ENCODE measurements around the gene DLG2. TPM values are rescaled to one million over a fixed set of nuclear protein-coding genes. Genes with fewer than 3 reads are reported as not detected.

The DLG2 gene
- total and polyA plus RNA-seq, 2 of the 8 experiments (the other 6 are each of a cell fraction or from before 2014, with no cell fraction given), result 1.7 to 14.3 TPM

- CTCF ChIA-PET (ENCODE audit: partially characterized antibody), result interaction anchor here (0.6 to 1.1 kb wide), 2 partner anchors 36 to 51 kb away, joined by 3 to 6 read pairs; no protein-coding TSS in a partner anchor
- TF ChIP-seq NANOG (IDR thresholded peaks at IDR 0.05; ENCODE audit: insufficient read depth, low read depth, low read length, poor library complexity, severe bottlenecking), result no peak
- no peak for TF ChIP-seq JUN (IDR thresholded peaks at IDR 0.05; ENCODE audit: low read depth, low read length)
- TF ChIP-seq EZH2 (IDR thresholded peaks at IDR 0.05; ENCODE audit: low read depth, low read length, severe bottlenecking), result no peak
- TF ChIP-seq JUND (IDR thresholded peaks at IDR 0.05; ENCODE audit: low read length), result no peak
- TF ChIP-seq POLR2AphosphoS5 (IDR thresholded peaks at IDR 0.05; ENCODE audit: low read depth, low read length), result no peak
- TF ChIP-seq, protein P1, sequence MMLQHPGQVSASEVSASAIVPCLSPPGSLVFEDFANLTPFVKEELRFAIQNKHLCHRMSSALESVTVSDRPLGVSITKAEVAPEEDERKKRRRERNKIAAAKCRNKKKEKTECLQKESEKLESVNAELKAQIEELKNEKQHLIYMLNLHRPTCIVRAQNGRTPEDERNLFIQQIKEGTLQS (IDR thresholded peaks at IDR 0.05; ENCODE audit: insufficient read depth, low read depth, low read length), result no peak
- no peak for TF ChIP-seq EP300 (IDR thresholded peaks at IDR 0.05; ENCODE audit: borderline replicate concordance in 1 of 2, low read depth in 2 of 2, low read length in 2 of 2)
- no peak for TF ChIP-seq CEBPB (IDR thresholded peaks at IDR 0.05; ENCODE audit: low read depth, low read length)
- TF ChIP-seq RFX5 (IDR thresholded peaks at IDR 0.05; ENCODE audit: borderline replicate concordance, low read depth, low read length), result no peak
- no peak for TF ChIP-seq SP4 (IDR thresholded peaks at IDR 0.05; ENCODE audit: low read length)
- TF ChIP-seq SUZ12 (IDR thresholded peaks at IDR 0.05; ENCODE audit: low read length), result no peak
- TF ChIP-seq BCL11A (IDR thresholded peaks at IDR 0.05; ENCODE audit: low read depth in 2 of 2, low read length in 2 of 2), result no peak
- TF ChIP-seq RAD21 (IDR thresholded peaks at IDR 0.05 in 1 of 2, conservative IDR thresholded peaks at IDR 0.05 in 1 of 2; ENCODE audit: low read depth in 2 of 2, low read length in 2 of 2), result no peak
Observed at GRCh38 chr11:84833488-84834088, 793.6 kb downstream of the DLG2 start.

More at GRCh38 chr11:84833488-84834088, 793.6 kb downstream of the DLG2 start:
- H3K27ac ChIP-seq (ENCODE audit: low read depth, low read length), result no peak overlapping the region
- no peak overlapping the region for H3K56ac ChIP-seq (replicated peaks; ENCODE audit: insufficient read length, low read depth, low read length)
- no peak overlapping the region for H2BK5ac ChIP-seq (ENCODE audit: low read depth, low read length)
- no peaks in the 10 kb centered on the region for H3K4me1 ChIP-seq (replicated peaks in 1 of 4; ENCODE audit: control insufficient read depth in 3 of 4, insufficient read depth in 4 of 4, low read length in 3 of 4)
- no peak overlapping the region for H2BK120ac ChIP-seq (replicated peaks; ENCODE audit: low read depth, low read length)
- H3K18ac ChIP-seq (ENCODE audit: extremely low read depth, low read length), result no peak overlapping the region
- H3K23me2 ChIP-seq (ENCODE audit: low read depth, low read length), result no peaks in the 10 kb centered on the region
- H3K4ac ChIP-seq (replicated peaks; ENCODE audit: insufficient read length, low read depth, low read length), result no peak overlapping the region
- POLR2A ChIA-PET (ENCODE audit: partially characterized antibody), result no interaction called here
- no peaks in the 10 kb centered on the region for H3K79me1 ChIP-seq (ENCODE audit: low read depth, low read length)
- H2BK20ac ChIP-seq (ENCODE audit: low read length), result no peak overlapping the region
- H3K9ac ChIP-seq (replicated peaks in 1 of 4; ENCODE audit: extremely low read depth in 1 of 4, low read depth in 3 of 4, low read length in 3 of 4), result no peak overlapping the region
- no peak overlapping the region for H3K14ac ChIP-seq (ENCODE audit: insufficient read length)
- H2AFZ ChIP-seq (ENCODE audit: low read length), result no peak overlapping the region
- no peak overlapping the region for H2BK12ac ChIP-seq (ENCODE audit: low read depth, low read length)
- H4K20me1 ChIP-seq (replicated peaks in 1 of 2; ENCODE audit: control insufficient read depth in 1 of 2, insufficient read depth in 2 of 2, low read length in 2 of 2), result no peaks in the 10 kb centered on the region
- no peaks in the 10 kb centered on the region for H3K27me3 ChIP-seq (replicated peaks in 1 of 4; ENCODE audit: control insufficient read depth in 3 of 4, extremely low read depth in 1 of 4, insufficient read depth in 3 of 4, low read length in 3 of 4)
- H2AK5ac ChIP-seq (ENCODE audit: low read depth, low read length), result no peak overlapping the region
- H3K36me3 ChIP-seq (ENCODE audit: control insufficient read depth in 2 of 4, insufficient read depth in 4 of 4, low read length in 3 of 4), result no peaks in the 10 kb centered on the region
- H4K8ac ChIP-seq (ENCODE audit: extremely low read depth, insufficient read depth, low read length), result no peak overlapping the region
- H4K5ac ChIP-seq (ENCODE audit: insufficient read length, low read depth, low read length), result no peak overlapping the region
- H3K4me2 ChIP-seq (ENCODE audit: insufficient read depth in 1 of 2, low read depth in 2 of 2, low read length in 2 of 2), result no peak overlapping the region
- no peak overlapping the region for H2BK15ac ChIP-seq (ENCODE audit: low read length)
- DNase-seq (ENCODE audit: low read depth in 1 of 2, low spot score in 2 of 2), result no peak
- FAIRE-seq, result no peak
- H3K79me2 ChIP-seq (ENCODE audit: control insufficient read depth in 1 of 2, insufficient read depth in 2 of 2, low read length in 2 of 2), result no peaks in the 10 kb centered on the region
- no peaks in the 10 kb centered on the region for H3K9me3 ChIP-seq (ENCODE audit: insufficient read depth in 2 of 2, low read depth in 1 of 2, low read length in 1 of 2)
- no peak overlapping the region for H3K4me3 ChIP-seq (ENCODE audit: extremely low read depth in 1 of 4, insufficient read depth in 2 of 4, low read depth in 3 of 4, low read length in 4 of 4)
- no peak overlapping the region for H4K91ac ChIP-seq (replicated peaks; ENCODE audit: insufficient read length, low read length)
- no peak overlapping the region for H3K23ac ChIP-seq (ENCODE audit: insufficient read length)
- 96% methylated on average over 2 of the region's 2 CpGs; no CpG with 5 or more reads in 1 of the 2 experiments for WGBS, 2 experiments (ENCODE audit: extremely low coverage in 1 of 2, insufficient coverage in 1 of 2, insufficient read length in 1 of 2, insufficient replicate concordance in 2 of 2, low coverage in 1 of 2, low lambda C conversion rate in 2 of 2, missing lambda C conversion rate in 1 of 2)
